Stimulated activated CD4-positive, alpha-beta T cell treated with anti-CD3 and anti-CD28 coated beads, Interleukin-4, amount 100 ng/mL, for 4 hours (primary cell): Measurements from ENCODE around the gene OOEP.
"Not testable (repeated sequence)": the region's sequence is repeated elsewhere in the genome, so short reads cannot be mapped to it uniquely, and the experiment has no call there.

Experiments used
- DNase-seq, 2 experiments: peaks; one replicate each; pipeline ENCODE4 v3.0.0-alpha.2; 2020

OOEP gene

DNA sequence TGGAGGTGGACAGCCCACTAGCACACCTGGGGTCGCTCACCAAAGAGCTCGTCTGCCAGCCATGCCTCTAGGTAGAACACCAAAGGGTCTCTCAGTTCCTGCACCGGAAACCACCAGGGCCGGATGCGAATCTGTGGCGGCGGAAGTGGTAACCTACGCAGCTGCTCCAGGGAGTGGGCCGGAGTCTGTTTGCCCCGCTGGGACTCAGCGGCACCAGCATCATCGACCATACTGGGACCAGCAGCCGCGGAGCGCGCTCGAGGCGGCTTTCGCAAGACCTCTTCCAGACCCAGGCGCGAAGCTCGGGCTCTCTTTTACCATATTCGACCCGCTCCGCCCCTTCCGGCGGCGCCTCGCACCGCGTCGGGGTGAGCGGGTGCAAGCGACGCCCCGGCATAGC is at the start of gene OOEP:
Gene OOEP (minus strand): TSS at position 335 of the 400 bp plus-strand sequence. CDS start 105 bp downstream, at position 230.
- no peak for DNase-seq

DNA sequence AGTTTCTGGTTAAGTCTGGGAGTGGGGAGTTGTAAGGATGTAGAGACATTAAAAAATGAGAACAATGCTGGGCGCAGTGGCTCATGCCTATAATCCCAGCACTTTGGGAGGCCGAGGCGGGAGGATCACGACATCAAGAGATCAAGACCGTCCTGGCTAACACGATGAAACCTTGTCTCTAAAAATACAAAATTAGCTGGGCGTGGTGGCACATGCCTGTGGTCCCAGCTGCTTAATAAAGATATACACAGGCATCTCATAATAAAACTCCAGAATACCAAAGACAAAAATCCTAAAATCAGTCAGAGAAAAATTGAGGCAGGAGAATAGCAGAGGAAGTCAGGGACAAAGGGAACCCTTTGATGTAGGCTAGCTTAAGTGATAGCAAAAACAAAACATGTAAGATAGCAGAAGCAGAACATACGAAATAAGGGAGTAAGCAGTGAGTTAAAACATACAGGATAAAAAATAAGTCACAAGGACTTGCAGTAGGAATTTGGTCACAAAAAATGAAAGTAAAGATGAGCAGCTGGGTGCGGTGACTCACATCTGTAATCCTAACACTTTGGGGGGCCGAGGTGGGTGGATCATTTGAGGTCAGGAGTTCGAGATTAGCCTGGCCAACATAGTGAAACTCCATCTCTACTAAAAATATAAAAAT is 48.5 kb upstream of the OOEP start:
- DNase-seq: no peak

DNA sequence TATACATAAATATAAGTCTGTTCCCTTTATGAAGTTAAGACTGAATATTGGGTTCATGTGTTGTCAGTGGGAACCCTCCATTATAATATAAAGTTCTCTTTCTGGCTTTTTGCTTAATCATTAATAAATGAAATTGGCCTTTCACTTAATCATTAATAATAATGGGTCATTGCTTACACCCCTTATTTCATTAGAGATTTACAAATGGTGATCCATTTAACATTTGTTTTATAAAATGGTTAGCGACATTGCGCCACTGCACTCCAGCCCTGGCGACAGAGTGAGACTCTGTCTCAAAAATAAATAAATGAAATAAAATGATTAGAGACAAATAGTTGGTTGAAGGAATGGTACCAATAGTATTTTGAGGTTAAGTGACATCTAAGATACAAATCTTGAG is 43.4 kb upstream of the OOEP start:
- no peak for DNase-seq

DNA sequence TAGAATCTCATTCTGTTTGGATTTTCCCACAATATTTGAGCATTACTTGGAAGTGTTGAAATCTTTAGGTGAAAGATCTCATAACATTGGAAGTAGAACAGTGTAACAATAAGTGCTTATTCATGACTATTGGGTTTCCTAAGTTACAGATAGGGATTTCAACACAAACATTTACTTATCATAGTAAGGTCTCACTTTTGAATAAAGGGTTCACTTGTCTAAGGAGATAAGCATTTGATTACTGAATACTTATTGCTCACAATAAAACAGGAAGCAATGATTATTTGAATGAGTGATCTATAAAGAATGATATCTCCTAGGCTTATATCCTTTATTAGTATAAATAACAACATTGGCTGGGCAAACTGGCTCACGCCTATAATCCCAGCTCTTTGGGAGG is 39.7 kb upstream of the OOEP start:
- no peak for DNase-seq

DNA sequence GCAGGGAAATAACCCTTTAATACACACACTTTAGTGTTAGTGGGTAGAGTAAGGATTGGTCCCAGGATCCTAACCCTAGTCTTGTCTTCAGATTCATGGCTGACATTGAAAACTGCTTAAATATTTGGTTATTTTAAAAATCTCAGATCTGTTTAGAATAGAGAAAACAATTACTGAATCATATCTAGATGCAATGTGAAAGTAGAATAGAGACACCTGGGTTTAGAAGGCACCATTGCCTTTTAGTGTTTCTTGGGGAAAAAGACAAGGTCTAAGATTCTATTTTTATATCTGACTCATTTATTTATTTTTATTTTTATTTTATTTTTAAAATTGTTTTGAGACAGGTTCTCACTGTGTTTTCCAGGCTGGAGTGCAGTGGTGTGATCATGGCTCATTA is 31.0 kb upstream of the OOEP start:
- DNase-seq: no peak

GRCh38 chr6:73395875-73396274 is 26.2 kb upstream of the OOEP start:
- no peak for DNase-seq

DNA sequence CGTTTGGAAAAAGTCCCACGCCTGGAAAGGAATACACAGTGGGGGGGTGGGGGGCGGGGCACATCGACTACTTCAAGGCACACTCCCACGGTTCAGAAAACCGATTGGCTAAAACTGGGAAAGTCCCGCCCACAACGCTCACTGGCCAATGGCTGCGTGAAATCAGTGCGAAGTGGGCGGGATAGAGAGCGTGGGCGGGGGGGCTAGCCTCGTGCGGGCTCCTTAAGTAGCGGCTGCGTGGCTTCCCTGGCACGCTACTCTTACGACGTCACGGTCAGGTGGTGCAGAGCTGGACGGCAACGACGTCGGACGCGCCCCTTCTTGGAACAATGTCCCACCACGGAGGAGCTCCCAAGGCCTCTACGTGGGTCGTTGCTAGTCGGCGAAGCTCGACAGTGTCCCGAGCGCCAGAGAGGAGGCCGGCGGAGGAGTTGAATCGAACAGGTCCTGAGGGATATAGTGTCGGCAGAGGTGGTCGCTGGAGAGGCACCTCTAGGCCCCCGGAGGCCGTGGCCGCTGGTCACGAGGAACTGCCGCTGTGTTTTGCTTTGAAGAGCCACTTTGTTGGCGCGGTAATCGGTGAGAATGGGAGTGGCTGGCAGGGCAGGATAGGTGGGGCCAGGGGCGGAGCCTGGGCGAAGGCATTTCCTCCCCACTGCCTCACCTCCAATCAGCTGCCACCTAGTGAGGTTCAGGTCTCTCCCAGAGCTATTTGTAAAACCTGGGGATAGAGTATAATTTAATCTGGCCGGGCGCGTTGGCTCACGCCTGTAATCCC is 25.1 kb upstream of the OOEP start, which contains the start of gene DDX43:
Gene DDX43 (plus strand): TSS at position 252 of the 778 bp plus-strand sequence. CDS start 78 bp downstream, at position 330.
- peak; percentile 24 to 44 for DNase-seq

DNA sequence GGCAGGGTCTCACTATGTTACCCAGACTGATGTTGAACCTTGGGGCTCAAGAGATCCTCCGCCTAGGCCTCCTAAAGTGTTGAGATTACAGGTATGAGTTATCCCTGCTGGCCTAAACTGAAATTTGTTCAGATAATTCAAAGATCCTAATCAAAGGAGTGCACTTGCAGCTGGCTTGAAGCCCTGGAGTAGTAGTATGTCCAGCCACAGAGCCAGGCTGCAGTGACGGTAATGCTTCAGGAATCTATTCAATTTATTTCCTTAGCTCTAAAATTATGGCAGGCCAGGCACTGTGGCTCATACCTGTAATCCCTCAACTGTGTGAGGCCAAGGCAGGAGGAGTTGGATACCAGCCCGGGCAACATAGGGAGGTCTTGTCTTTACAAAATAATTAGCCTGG is 23.6 kb upstream of the OOEP start:
- no peak for DNase-seq

DNA sequence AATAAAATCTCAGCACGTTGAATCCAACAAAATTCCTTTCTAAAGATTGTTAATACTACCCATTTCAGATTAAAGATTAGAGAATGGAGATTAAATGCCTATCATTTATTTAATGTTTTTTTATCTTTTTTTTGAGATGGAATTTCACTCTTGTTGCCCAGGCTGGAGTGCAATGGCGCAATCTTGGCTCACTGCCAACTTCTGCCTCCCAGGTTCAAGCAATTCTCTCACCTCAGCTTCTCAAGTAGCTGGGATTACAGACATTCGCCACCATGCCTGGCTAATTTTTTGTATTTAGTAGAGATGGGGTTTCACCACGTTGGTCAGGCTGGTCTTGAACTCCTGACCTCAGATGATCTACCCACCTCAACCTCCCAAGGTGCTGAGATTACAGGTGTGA is 22.5 kb upstream of the OOEP start:
- DNase-seq: not testable (repeated sequence)

GRCh38 chr6:73391675-73392074 is 22.0 kb upstream of the OOEP start:
- DNase-seq: no peak

DNA sequence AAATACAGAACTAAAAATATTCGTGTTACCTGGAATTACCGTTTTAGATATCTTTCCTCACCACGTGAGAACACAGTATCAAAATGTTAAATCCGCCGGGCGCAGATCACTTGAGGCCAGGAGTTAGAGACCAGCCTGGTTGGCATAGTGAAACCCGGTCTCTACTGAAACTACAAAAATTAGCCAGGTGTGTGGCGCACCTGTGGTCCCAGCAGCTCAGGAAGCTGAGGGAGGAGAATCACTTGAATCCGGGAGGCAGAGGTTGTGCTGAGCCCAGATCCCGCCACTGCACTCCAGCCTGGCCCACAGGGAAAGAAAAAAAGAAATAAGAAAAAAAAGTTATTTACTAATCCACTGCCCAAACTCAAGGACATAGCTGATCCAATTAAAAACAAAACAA is 20.2 kb upstream of the OOEP start:
- no peak for DNase-seq

GRCh38 chr6:73388800-73389512 is 19.3 kb upstream of the OOEP start:
- peak; percentile 38 to 56 for DNase-seq

DNA sequence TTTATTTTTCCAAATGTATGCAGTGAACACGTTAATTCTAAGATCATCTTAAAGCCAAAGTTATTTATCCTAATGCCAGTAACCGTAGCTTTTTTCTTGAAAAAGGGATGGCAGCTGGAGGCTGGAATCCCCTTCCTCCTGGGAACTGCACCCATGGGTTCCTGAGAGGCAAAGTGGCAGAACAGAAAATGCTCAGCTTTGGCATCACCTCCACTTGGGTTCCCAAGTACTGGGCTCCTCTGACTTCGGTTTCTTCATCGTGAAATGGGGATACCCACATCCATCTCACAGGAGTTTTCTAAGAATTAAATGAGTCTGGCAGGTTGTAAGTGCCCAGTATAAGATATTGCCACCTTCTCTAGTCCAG is 18.7 kb upstream of the OOEP start:
- DNase-seq: no peak

- DNase-seq: no peak
Observed at GRCh38 chr6:73382462-73383113, 12.9 kb upstream of the OOEP start.

GRCh38 chr6:73381531-73381930 is 11.8 kb upstream of the OOEP start:
- not testable (repeated sequence) for DNase-seq

DNA sequence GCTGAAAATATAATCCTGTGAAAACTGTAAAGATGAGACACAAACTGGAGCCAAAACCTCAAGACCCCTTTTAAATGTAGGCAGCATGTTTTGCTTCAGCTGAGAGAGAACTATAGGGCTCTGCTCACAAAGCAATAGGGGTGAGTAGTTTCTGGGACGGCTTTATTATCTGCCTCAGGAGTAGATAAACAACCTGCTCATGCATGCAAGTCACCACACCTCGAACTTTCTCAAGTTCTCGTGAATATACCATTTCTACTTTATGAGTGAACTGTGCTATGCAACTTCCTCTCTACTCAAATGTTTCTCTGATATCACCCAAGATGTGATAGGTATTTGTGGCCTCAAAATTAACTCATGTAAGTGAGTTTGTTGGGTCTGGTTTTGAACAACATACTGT is 7.5 kb upstream of the OOEP start:
- no peak for DNase-seq

DNA sequence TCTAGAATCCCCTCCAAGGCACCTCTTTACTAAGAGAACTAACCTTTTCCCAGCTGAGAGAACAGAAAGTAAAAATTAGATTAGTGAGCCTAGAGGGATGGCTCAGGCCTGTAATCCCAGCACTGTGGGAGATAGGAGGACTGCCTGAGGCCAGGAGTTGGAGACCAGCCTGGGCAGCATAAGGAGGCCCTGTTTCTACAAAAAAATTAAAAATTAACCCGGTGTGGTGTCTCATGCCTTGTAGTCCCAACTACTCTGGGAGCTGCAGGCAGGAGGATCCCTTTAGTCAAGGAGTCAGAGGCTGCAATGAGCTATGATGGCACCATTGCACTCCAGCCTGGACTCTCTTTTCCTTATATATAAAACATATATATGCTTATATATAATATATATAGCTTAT is 5.5 kb upstream of the OOEP start:
- DNase-seq: no peak

GRCh38 chr6:73372516-73372915 is 2.8 kb upstream of the OOEP start:
- no peak for DNase-seq

DNA sequence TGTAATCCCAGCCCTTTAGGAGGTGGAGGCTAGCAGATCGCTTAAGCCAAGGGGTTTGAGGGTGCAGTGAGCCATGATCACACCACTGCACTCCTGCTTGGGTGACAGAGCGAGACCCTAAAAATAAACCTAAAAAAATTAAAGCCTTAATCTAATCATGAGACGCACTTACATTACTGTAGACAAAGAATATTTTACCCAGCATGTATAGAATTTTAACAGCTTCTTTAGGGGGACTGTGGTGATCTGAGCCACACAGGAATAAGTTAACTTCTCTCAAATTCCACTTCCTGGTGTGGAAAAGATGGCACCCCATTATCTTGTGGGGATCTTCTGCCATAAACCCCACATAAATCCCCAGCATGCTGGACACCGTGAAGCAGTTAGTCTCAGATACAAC is 2.3 kb upstream of the OOEP start:
- no peak for DNase-seq

DNA sequence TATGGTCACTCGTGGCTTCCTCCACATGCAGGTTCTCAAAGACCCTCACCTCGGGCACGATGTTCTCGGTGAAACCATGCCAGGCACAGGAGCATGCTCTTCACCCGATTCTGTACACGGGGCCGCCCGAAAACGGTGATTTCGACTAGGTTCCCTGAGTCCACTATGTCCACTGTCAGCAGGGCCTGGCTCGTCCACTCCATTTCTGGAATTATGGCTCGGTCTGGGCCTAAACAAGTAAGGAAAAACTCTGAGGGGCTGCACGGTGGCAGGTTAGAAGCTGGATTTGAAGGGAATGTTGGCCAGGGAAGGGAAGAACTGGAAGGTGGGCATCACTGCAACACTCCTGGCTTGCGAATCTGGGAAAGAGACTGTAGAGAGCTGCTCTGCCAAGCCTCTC is 540 bp downstream of the OOEP start:
- no peak for DNase-seq

GRCh38 chr6:73368675-73369074 is 1.0 kb downstream of the OOEP start:
- no peak for DNase-seq

DNA sequence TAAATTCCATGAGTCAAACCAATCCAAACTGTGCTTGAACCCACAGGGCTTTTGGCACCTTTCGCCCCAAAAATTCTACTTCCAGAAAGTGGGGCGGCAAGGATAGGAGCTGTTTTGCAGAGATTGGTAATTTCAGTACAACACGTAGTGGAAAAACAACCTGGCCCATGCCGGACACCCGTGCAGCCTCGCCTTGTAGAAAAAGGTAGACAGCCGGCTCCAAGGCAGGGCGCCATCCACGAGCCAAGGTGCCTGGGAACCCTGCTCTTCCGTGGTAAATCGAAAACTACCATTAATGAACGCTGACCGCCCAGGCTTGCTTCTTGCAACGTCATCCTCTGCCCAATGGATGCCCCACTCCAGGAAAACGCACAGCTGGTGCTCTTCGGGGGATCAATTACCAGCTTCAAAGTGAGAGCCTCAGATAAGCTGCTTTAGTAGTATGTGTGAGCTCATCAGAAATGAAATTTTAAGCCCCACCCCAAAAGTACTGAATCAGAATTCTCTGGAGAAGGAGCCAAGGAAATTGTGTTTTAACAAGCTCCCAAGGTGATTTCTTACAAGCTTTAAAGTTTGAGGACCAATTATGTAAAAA is 1.8 kb downstream of the OOEP start:
- no peak for DNase-seq

GRCh38 chr6:73364549-73364948 is 5.1 kb downstream of the OOEP start:
- DNase-seq: no peak
